LNCAP (cell line): Measurements from ENCODE around the gene USP47.

Experiments used
- TF ChIP-seq, protein P1 (sequence below): fragments of 450-650 bp; IDR thresholded peaks from 2 replicates; pipeline ENCODE4 v1.5.1; 2017; ENCODE audit warnings: mild to moderate bottlenecking

The USP47 gene

GRCh38 chr11:11862999-11863398 lies 21.2 kb downstream of the USP47 start:
- TF ChIP-seq, protein P1, sequence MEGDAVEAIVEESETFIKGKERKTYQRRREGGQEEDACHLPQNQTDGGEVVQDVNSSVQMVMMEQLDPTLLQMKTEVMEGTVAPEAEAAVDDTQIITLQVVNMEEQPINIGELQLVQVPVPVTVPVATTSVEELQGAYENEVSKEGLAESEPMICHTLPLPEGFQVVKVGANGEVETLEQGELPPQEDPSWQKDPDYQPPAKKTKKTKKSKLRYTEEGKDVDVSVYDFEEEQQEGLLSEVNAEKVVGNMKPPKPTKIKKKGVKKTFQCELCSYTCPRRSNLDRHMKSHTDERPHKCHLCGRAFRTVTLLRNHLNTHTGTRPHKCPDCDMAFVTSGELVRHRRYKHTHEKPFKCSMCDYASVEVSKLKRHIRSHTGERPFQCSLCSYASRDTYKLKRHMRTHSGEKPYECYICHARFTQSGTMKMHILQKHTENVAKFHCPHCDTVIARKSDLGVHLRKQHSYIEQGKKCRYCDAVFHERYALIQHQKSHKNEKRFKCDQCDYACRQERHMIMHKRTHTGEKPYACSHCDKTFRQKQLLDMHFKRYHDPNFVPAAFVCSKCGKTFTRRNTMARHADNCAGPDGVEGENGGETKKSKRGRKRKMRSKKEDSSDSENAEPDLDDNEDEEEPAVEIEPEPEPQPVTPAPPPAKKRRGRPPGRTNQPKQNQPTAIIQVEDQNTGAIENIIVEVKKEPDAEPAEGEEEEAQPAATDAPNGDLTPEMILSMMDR: no peak

GRCh38 chr11:11864332-11864731 lies 22.6 kb downstream of the USP47 start:
- TF ChIP-seq, protein P1: no peak

DNA sequence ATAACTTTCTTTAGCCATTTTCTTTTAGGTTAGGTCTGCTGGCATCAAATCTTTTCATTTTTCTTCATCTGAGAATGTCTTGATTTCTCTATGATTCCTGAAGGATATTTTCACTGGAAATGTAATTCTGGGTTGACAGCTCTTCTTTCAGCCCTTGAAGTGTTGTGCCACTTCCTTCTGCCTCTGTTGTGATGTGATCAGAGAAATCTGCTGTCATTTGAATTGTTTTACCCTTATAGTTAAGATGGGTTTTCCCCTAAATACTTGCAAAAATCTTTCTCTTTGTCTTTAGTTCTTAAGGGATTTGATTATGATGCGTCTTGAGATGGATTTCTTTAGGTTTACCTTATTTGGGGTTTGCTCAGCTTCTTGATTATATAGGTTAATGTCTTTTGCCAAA lies 23.0 kb downstream of the USP47 start:
- TF ChIP-seq, protein P1: no peak

GRCh38 chr11:11865449-11865848 lies 23.7 kb downstream of the USP47 start:
- TF ChIP-seq, protein P1: no peak

DNA sequence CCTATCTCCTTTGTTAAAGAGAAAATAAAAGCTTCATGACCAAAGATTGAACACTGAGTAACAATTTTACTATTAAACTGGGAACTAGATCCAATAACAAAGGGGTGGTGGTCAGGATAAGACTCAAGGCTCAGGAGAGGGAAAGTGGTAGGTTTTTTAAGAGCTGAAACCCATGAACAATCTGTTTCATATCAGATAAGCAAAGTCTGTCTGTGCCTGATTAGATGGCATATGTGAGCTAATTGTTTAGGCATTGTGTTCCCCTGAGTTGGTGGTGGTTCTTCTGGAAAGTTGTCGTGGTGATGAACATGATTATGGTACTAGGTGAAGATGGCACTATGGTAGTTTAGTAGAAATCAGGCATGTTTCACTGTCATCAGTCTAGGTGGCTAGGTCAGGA lies 24.4 kb downstream of the USP47 start:
- TF ChIP-seq, protein P1: no peak

DNA sequence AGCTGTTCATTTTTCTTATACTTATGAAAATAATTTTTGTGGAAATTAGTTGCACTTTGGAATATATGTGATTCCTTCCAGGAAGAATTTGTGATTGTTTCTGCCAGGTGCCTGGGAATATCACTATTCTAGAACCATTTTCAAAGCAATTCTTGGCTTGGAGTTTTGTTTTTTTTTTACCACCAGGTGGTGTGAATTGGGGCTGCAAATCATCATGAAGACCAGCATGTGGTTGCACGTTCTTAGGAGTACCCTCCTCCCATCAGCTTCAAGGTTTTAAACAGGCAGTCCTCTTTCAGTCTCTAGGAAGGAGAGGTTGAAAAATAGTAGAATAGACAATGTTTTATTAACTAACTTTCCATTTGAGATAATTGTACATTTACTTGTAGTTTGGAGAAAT lies 25.9 kb downstream of the USP47 start:
- TF ChIP-seq, protein P1: no peak

DNA sequence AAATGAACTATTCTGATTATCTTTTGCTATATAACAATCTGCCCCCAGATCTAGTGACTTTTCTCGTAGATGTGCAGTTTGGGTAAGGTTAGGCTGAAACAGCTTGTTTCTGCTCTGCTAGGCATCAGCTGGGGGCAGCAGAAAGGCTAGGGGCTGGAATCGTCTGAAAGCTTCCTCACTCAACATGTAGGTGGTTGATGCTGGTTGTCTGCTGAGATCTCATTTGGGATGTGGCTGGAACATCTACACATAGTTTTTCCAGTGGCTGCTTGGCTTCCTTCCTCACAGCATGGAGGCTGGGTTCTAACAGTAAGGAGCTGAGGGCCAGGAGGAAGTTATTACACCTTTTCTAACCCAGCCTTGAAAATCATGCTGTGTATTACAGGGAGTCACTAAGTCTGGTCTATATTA lies 30.2 kb downstream of the USP47 start:
- TF ChIP-seq, protein P1: no peak

DNA sequence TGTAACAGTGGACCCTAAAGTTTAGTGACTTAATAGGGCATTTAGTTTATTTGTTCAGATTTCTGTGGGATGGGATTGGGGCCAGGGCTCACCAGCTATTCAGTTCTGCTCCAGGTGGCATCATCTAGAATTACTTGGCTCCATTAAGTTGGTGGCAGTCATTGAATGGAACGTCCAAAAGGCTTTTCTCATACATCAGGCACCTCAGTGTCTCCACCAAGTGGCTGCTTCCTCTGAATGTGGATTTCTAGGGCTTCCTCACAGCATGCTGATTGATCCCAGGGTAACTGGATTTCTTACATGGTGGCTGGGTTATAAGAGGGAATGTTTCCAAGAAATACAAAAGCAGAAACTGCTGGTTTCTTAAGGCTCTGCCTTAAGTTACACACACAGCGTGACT lies 34.7 kb downstream of the USP47 start:
- TF ChIP-seq, protein P1: peak; percentile 31; the same call in 1 of the 2 replicates
